RWPE1 (cell line): ENCODE results near the gene ADAMTS6.

ENCODE experiments used
- CTCF ChIA-PET: fragments of 350-600 bp; sonication (Branson Sonifier 250); formaldehyde crosslinking; extraction: SDS; loops from one replicate; lab custom pipeline; 2021; lab: Yijun Ruan, JAX
- POLR2A ChIA-PET: fragments of 400-600 bp; formaldehyde crosslinking; extraction: SDS; loops from one replicate; lab custom pipeline; 2020; ENCODE audit warnings: antibody characterized with exemption; ENCODE audit not compliant: low non-redundant PET; lab: Yijun Ruan, JAX
- DNase-seq: peaks from one replicate; pipeline ENCODE4 v3.0.0; 2012; ENCODE audit warnings: low spot score
- H3K27ac ChIP-seq: fragments of 450-650 bp; 2 replicates; pipeline ENCODE4 v1.5.1; 2017
- TF ChIP-seq, protein P1 (sequence below): fragments of 450-650 bp; conservative IDR thresholded peaks from 2 replicates; pipeline ENCODE4 v1.5.1; 2017; ENCODE audit warnings: low read depth, mild to moderate bottlenecking

ADAMTS6 gene

GRCh38 chr5:65132386-65132785, 349.3 kb downstream of the ADAMTS6 start:
- TF ChIP-seq, protein P1, sequence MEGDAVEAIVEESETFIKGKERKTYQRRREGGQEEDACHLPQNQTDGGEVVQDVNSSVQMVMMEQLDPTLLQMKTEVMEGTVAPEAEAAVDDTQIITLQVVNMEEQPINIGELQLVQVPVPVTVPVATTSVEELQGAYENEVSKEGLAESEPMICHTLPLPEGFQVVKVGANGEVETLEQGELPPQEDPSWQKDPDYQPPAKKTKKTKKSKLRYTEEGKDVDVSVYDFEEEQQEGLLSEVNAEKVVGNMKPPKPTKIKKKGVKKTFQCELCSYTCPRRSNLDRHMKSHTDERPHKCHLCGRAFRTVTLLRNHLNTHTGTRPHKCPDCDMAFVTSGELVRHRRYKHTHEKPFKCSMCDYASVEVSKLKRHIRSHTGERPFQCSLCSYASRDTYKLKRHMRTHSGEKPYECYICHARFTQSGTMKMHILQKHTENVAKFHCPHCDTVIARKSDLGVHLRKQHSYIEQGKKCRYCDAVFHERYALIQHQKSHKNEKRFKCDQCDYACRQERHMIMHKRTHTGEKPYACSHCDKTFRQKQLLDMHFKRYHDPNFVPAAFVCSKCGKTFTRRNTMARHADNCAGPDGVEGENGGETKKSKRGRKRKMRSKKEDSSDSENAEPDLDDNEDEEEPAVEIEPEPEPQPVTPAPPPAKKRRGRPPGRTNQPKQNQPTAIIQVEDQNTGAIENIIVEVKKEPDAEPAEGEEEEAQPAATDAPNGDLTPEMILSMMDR: no peak
- CTCF ChIA-PET: no interaction called here
- no peak for DNase-seq
- POLR2A ChIA-PET: no interaction called here
- H3K27ac ChIP-seq: no peak overlapping the region

GRCh38 chr5:65128226-65128625, 353.5 kb downstream of the ADAMTS6 start:
- TF ChIP-seq, protein P1: no peak
- CTCF ChIA-PET: no interaction called here
- POLR2A ChIA-PET: no interaction called here
- H3K27ac ChIP-seq: no peak overlapping the region
- DNase-seq: no peak

DNA sequence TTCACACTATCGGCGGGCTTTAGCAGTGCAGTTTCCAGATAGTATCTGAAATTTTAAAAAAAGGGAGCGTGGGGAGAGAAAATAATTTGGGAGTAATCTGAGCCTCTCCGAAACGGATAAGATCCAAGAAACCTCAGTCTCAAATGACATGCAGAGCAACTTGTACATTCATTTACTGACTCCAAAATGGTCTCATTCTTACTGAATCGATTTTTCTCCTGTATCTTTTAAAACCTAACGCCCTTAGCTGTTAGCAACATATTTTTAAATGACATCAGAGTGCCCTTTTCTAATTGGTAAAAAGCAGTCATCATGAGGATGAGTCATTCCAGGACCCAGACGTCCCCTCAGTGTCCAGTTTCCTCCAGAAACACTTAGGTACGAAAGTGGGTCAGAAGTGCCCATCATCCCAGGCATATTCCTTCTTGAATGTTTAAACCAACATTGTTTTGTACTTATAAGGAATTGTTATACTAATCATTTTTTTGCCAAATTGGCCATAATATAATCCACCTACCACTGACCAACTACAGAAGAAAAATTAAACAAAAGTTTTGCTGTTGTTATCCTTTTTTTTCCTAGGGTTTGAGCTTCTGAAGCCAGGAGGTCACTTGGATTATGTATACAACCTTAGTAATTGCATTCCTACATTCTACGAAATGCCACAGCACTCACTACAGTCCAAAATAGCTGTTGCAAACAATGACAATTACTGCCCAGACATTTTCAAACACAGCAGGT, 354.4 kb downstream of the ADAMTS6 start:
- TF ChIP-seq, protein P1: no peak
- no peak for DNase-seq
- POLR2A ChIA-PET: no interaction called here
- no peak overlapping the region for H3K27ac ChIP-seq
- CTCF ChIA-PET: interaction anchor here (0.7 kb wide), 1 partner anchor 10 kb away, joined by 4 read pairs; no protein-coding TSS in a partner anchor

DNA sequence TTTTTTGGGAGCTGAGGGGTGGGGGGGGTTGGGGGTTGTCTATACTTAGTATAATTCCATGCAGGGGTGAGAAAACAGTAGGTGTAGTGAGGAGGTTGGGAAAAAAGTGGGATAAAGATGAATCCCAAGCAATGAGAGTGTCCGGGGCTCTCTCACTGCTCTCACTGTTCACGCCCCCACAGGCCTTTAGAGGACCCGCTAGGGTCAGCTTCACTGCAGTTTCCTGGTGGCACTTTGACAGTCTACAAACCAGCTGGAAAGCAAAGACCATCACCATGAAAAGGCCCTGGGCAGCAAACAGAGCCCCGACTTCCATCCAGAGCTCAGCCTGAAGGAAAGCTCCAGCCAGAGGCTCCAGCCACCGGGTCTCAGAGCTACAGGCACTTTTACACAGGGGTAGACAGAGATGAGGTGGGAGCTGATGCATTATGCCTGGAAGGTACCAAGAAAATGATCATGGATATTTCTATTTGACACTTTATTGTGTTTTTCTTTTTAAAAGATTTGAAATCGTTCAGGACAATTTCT, 355.1 kb downstream of the ADAMTS6 start:
- ChIA-PET POLR2A (no interaction called here), CTCF (no interaction called here)

DNA sequence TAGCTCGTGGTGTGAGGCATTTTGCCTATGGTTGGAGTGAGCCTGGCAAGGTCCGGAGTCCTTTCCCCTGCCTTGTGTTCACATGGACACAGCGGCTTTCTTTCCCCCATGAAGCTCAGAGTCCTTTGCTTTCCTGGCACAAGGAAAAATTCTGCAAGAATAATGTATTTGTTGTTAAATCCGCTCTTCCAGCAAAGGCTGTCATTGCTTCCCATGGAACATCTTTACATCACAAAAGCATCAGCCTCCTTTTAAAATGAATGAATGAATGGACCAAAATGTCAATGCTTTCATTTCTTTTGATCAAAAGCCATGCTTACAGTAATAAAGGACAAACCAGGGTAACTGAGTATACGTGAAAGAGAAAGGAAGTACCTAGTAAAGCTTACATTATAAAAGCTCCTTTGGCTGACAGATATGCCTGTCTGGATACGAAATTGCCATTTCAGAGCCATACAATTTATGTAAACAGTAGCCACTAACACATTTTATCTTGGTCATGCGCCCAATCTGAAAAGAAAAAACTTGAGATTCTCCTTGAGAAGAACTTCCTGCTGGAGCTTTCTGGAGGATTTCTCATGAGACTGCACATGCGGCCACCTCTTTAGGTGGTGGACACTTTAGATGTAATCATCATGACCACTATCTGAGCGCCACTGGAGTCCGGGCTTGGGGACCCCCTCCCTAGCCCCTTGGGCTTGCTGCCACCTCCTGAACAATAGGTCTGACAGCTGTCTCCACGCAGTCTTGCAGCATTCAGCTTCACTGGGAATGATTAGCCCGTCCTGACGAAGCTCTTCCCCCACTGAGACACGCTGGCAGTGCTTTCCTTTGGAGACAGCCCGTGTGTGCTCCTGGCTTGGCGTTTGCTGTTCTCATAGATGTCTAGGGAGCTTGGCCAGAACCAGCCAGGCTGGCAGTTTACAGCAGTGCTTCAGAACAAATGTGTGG, 355.9 kb downstream of the ADAMTS6 start:
- ChIA-PET CTCF (no interaction called here), POLR2A (no interaction called here)
- no peak overlapping the region for H3K27ac ChIP-seq
- no peak for DNase-seq
- TF ChIP-seq, protein P1: no peak

More for the DNA sequence above, 355.1 kb downstream of the ADAMTS6 start:
- no peak for DNase-seq
- TF ChIP-seq, protein P1: no peak
- H3K27ac ChIP-seq: no peak overlapping the region

- TF ChIP-seq, protein P1: no peak
- H3K27ac ChIP-seq: no peak overlapping the region
- DNase-seq: no peak
- POLR2A ChIA-PET: no interaction called here
- CTCF ChIA-PET: no interaction called here
Measured at GRCh38 chr5:65121880-65122436, 359.8 kb downstream of the ADAMTS6 start.
